Eye (tissue), 1 donor: ENCODE data around the gene SOX6.

Experiments used
- DNase-seq: peaks from one replicate; pipeline ENCODE4 v3.0.0-alpha.2; 2015

SOX6 gene

GRCh38 chr11:16265022-16265421 lies 91.3 kb downstream of the SOX6 start:
- DNase-seq, result peak; percentile 7

- DNase-seq, result no peak
Observed at GRCh38 chr11:16262645-16262955, 93.7 kb downstream of the SOX6 start.

DNA sequence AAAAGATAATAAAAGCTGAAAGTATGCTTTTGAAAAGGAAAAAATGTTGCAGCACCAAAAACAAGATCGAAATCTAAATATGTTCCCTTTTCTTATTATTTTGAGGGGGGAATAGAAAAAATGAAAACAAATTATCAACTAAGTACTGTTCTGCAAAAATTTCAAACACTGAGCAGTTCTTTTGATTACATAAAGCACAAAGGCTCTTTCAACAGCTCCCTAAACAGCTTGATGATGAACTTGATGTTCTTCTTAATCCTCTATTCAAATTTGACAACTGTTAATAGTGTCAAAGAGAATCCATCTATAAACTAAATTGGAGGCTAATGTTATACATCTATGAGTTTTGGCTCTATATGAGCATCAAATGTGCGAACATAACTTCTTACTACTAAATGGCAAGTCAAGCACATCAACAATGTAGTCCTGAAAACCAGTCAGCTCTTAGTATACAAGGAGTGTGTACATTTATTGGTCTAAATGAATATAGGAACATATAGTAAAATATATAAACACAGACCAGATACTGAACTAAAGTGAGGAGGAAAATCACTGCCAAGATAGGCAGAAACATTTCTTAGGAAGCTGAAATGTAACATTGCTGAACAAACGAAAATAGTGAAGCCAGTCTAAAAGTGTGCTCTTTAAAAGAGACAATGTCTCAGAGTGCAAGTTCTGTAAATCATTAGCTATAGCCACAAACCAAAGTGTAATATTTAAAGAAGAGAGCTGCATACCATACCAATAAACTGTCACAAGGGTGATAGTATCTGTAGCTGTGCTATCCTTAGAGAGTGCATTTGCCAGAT lies 94.3 kb downstream of the SOX6 start:
- no peak for DNase-seq

GRCh38 chr11:16252373-16252772 lies 104.0 kb downstream of the SOX6 start:
- DNase-seq, result no peak

DNA sequence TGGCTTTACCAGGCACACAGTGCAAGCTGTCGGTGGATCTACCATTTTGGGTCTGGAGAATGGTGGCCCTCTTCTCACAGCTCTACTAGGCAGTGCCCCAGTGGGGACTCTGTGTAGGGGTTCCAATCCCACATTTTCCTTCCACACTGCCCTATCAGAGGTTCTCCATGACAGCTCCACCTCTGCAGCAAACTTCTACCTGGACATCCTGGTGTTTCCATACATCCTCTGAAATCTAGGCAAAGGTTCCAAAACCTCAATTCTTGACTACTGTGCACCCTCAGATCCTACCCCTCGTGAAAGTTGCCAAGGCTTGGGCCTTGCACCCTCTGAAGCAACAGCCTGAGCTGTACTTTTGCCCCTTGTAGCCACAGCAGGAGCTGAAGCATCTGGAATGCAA lies 108.1 kb downstream of the SOX6 start:
- DNase-seq, result no peak

GRCh38 chr11:16242806-16243205 lies 113.5 kb downstream of the SOX6 start:
- no peak for DNase-seq

DNA sequence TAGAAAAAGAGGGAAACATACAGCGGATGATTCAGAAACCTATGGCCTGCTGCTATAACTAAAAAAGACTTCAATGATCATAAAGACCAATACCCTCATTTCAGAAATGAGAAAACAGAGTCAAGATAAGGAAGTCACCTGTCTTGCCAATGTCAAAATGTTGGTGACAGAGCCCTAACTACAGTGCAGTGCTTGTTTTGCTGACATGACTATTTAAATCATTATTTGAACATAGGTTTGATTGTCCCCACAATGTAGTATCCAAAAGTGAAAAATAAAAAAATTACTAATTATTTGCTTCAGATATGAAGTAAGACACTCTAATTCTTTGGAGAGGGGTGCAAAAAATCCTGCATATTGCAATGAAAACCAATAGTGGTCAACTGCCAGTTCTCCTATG lies 115.7 kb downstream of the SOX6 start:
- DNase-seq, result no peak

DNA sequence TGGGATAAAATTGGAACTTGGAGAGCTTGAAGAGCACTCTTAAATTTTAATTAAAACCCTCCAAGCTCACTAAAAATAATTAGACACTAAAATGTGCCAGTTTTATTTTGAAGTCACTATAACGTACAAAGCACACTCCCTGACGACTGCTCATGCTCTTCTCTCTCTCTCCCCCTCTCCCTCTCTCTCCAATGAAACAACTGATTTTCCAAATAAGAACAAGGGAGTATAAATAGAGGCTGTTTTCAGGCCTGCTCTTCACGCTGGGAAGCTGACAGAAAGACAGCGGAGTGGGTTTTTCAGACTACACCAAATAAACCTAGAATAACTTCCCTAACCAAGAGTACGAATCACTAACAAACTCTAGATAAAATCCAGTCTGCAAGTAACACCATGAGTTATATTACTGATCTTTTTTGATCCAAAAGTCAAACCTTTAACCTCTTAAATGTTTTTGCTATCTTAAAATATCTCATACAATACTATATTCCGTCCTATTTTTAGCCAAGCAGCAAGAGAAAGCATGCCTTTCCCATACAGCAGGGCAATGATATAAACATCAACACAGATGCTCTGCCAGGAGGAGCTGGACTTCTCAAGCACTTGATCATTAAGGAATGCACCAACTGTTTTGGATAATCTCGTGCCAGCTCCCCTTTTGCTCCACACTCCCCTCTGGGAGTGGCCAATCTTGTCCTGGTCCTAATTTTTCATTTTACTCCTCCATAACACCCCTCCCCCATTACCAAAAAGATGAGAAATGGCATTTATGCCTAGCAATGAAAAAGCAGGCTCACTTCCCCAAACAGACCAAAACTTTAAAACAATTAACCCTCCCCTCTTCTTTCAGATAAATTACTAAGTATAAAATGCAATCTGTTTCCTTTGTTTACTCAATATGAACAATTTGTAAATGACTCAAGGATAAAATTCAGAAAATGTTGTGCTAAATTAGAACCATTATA lies 116.9 kb downstream of the SOX6 start:
- peak; percentile 3 for DNase-seq

DNA sequence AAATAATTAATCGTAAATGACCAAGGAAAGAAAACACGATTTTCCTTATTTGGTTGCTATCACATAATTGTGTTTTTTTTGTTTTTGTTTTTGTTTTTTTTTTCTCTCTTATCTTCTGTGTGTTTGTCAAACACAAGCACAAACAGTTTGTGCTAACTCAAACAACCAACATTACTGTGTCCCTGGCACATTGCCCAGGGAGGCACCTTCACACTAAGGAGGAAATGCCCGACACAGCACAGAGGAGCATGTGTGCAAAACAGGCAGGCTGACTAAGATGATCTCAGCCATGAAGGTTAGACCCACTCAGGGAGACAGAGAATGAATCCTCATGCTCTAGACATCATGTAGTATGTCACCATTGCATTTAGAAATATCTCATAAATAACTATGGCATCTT lies 130.1 kb downstream of the SOX6 start:
- no peak for DNase-seq

DNA sequence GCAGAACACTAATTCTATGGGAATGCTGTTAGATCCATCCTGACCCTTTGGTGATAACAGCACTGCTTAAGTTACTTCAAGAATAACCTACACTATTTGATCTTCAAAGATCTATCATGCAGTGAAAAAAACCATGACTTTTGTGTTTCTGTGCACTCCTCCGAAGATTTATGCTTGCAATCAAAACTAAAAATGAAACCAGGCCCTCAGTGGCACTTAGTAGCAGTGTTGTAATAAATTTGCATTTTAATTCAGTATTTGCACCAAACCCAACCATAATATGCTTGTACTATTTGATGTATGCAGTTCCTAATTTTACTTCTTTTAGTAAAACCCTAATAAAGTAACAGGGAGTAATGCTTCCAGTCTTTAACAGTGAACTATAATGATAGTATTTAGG lies 130.7 kb downstream of the SOX6 start:
- no peak for DNase-seq

DNA sequence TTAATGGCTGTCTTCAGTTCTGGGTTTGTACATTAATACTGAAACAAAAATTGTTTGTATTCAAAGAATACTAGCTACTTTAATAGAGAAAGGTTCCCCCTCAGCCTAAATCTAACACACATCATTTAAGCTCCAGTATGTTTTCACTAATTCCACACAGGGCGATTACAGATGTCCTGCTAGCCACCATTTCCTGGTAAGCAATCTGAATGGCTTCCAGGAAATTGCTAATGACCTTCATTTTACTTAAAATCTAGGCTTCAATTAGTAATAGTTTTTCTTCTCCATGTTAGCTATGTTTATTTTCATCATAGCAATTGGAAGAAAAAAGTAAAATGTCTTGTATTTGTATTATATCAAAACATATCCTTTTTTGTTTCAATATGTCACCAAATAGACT lies 132.8 kb downstream of the SOX6 start:
- no peak for DNase-seq

DNA sequence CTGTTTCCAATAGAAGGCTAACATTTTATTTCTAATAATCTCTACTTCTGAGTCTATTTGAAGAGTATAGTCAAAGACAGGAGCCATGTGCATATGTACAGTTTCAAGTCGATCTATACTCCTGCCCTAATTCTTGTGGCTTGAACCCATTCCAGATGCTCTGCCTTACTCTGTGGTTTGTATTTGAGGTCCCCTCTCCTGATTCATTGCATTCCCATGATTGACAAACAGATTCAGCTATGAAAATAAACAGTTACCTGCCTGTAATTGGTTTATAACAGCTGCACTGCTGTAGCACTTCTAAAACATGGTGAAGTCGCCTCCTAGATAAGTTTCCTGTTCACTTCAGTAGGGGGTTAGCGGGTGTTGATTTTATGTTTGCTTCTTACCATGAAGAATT lies 138.7 kb downstream of the SOX6 start:
- no peak for DNase-seq

- DNase-seq, result no peak
Observed at GRCh38 chr11:16216831-16217230, 139.5 kb downstream of the SOX6 start.

DNA sequence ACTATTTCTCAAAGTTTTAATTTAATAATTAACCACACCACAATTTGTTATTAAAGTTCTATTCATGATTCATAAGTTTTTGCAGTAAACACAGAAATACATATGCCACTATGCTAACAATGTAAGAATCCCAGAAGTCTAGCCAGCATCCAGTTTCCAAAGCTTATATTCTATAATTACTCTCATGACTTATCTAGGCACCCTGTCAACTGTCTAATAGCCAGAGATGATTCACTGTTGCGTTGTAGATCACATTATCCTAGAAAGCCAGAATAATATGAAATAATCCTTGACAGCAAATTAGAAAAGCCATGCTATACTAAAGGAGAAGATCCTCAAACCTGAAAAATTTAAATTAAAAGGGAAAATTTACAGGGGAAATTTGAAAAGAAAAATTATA lies 141.0 kb downstream of the SOX6 start:
- no peak for DNase-seq

DNA sequence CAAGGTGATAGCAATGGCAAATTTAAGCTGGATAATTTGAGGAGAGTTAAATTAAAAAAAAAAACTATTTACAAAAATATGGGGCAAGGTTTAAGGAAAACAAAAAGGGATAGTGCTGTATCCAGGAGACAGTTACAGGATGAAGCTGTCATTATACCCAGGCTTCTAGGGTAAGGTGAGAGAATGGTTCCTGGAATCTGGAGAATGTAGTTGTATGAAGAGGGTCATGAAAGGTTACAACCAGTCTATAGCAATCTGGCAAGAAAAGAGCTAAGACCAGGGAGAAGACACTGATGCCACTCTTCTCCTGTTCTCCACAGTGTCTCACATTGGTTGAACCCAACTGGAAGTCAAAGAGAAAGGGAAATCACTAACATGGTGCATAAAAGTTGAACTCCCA lies 144.9 kb downstream of the SOX6 start:
- no peak for DNase-seq

DNA sequence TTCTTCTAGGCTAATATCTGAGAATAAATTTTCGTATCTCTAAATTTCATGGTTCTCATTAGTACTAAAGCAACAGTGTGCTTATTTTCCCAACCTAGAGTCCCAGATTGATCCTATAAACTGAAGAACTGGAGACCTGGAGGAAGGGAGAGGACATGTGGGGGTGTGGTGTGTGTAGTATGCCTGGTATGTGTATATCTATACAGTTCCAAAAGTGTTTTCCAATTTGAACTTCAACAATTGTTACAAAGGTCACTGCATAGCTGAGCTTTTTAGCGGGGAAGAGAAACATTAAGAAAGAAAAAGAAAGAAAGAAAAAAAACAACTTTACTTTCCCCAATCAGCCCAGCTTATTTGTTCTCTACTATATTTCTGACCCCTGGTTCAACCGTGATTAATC lies 152.1 kb downstream of the SOX6 start:
- DNase-seq, result no peak

DNA sequence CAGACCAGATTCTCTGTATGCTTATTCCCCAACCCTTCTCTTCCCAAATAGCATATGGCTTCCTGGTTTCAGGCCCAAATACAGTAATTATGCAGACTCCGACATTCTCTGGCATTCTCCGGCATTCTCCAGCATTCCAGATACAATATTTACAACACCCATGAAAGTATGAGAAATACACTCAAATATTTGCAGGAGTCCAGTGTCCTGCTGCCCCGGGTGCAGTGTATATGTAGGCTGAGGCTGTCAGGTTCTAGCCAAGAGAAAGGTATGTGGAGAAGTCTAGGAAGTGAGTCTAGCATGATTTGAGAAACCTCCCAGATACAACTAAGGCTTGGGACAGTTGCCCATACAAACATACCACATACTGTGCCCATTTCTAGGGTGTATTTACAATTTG lies 160.7 kb downstream of the SOX6 start:
- DNase-seq, result no peak

- peak; percentile 8 for DNase-seq
Observed at GRCh38 chr11:16194566-16194965, 161.8 kb downstream of the SOX6 start.

DNA sequence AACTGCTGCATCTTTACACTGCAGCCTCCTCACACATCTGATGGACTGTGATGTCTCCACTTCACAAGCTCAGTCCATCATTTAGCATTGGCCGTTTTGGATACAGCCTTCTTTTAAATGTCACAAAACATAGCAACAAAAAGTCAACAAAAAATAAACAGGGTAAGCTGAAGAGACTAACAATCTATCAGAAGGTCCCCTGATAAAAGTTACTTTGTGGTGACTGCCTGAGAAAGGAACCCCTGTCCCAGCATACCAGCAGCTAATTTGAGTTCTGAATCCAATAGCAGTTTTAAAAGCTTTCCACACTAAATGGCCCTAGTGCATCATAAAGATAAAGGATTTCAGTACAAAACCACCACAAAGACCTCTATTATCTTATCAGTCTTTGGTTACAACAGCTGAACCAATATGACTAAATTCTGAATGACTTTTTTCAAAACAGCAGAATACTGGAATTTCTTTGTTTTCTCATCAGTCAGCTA lies 162.4 kb downstream of the SOX6 start:
- no peak for DNase-seq

- peak; percentile 3 for DNase-seq
Observed at GRCh38 chr11:16191868-16192240, 164.5 kb downstream of the SOX6 start.

DNA sequence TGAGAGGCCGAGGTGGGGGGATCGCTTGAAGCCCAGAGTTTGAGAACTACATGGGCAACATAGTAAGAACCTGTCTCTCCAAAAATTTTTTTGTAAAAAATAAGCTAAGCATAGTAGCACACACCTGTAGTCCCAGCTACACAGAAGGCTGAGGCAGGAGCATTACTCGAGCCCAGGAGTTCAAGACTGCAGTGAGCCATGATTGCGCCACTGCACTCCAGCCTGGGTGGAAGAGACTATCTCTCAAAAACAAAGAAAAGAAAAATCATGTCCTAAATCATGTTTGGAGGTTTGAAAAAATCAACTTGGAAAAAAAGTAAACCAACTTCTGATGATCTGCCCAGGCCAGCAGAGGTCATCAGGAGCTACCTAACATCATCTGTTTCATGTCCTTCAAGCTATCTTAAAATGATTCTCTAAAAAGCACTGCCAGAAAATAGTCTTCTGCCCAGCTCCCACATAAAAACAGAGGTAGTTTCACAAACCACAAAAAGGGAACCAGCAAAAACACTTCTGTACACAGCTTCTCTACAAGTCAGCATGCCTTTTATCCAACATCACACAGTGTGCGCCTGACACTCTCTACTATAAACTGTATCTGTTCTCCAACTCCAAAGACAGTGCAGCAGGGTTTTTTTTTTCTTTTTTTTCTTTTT lies 165.0 kb downstream of the SOX6 start:
- DNase-seq, result no peak

GRCh38 chr11:16186680-16187079 lies 169.7 kb downstream of the SOX6 start:
- DNase-seq, result no peak

GRCh38 chr11:16185042-16185441 lies 171.3 kb downstream of the SOX6 start:
- DNase-seq, result no peak

DNA sequence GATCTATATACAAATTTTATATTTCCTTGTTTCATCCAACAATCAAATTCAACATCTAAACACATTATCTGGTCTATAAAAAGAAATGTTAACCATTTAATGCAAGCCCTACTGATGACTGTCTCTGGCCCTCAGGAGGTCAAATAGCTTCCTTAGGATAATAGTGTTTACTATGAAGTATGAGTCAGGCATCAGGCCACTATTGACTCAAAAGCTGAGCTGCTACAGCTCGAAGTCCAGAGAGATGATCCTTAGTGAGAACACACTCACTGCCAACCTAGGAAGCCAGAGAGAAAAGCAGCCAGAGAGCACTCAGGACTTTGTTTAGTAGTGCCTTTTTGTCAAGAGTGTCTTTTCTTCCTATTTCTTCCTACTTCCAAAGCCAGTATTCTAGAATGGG lies 171.8 kb downstream of the SOX6 start:
- DNase-seq, result no peak
